Stimulated activated CD4-positive, alpha-beta T cell treated with anti-CD3 and anti-CD28 coated beads, Interleukin-1b, Interleukin-23, amount 100 ng/mL, for 4 hours (primary cell): ENCODE measurements around the gene CTSV.
"Not testable (repeated sequence)": the region's sequence is repeated elsewhere in the genome, so short reads cannot be mapped to it uniquely, and the experiment has no call there.

Experiments
- DNase-seq, 2 donors: peaks; one replicate each; pipeline ENCODE4 v3.0.0-alpha.2; 2020; ENCODE audit warnings: low read depth in 2 of 2

The CTSV gene

DNA sequence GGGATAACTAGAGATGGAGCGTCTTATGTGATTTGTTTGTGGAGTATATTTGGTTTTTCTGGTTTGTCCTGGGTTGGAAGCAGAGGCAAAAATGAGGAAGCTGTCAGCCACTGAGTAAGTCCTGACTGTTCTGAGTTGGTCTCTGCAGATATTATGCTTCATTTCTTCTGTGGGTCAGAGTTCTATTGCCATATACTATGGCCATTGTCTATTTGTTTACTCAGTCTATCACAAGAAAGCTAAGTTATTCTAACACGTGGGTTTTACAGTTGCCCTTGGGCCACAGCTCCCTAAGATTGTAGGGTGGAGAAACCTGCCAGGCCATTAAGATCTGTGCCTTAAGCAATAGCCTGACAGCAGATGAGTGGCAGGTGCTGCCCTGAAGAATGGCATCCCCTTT lies 3.0 kb upstream of the CTSV start:
- DNase-seq: no peak

DNA sequence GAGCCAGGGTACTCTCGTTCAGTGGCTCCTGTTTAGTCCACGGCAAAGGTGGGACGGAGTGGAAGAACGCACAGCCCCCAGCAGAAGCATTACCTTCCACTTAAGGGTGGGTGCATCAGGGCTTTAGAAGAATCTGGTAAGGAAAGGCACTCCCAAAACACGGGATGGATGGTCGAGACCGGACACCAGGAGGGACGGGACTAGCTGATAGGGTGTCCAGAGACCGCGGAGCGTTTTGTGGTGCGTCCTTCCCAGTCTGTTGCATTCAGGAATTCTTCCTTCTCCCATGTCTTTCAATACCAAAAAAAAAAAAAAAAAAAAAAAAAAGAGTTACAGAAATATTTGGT lies 545 bp upstream of the CTSV start:
- DNase-seq: no peak

DNA sequence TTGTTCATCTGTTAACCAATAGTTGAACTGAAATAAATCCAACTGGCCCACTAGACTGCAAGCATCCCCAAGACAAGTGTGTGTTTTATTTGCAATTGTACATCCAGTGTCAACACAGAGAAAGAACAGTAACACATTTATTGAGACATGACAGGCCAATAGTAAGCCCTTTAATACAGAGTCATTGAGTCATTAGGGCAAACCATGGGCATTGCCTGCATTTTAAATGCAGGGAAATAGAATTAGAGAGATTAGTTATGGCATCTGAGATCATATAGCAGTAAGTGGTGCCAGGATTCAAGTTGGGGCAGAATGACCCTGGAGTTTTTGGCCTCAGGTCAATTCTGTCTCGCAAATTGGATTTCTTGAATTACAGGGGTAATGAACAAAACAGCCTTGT lies 15.4 kb downstream of the CTSV start:
- not testable (repeated sequence) for DNase-seq

DNA sequence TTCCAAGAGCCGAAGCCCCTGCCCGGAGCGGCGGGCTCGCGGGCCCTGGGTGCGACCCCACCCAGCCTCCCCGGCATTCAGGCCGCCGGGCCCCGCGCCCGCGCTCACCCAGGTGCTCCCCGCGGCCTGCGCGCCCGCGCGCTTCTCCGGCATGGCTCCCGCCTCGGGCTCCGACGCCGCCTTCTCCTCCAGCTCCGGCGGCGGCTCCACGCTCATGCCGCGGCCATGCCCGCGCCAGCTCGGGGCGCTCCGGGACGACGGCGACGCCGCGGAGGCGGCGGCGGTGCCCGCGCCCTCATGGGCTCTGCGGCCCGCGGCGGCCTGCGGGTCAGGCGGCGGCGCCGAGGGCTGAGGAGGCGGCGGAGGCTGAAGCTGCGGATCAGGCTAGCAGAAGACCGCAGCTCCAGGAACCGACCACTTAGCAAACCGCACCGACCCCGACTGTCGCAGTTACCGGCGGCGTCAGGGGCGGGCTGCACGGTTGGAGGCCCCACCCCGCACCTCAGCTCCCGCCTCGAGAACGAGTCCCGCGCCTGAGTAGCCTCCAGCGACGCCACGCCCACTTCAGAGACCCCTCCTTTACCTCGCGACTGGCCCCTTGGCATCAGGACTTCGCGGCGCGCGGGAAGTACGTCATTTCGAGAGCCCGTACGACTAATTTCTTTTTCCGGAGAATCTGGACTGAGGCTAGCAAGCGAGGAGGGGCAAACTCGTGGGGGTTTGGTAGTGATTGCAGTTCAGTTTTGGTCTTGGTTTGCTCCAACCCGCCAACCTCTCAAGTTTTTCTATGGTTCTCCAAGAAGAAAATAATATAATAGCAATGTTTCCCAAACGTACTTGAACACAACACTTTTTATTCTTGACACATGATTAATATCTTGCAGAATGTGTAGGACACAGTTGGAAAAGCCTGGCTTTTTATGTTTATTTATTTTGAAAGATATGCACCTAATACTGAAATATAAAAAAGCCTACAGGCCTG lies 25.5 kb downstream of the CTSV start:
- DNase-seq: peak; percentile 49 to 60

DNA sequence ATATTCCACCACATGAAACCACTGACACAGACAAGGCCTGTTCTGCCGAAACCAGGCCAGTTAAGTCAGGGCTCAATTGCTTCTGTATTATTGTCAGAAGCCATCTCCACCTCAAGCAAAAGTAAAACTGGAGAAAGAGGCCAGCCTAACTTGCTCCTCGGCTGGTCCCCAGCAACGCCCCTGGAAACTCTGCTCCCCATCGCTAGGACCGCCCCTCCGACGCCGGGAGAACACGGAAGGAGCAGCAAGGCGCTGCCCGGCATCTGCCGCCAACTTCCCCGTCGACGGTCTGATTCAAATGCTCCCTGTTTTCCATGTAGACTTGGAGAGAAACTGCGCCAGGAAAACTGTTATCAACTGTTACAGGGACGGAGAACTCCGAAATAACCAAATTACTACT lies 26.3 kb downstream of the CTSV start:
- DNase-seq: not testable (repeated sequence)

DNA sequence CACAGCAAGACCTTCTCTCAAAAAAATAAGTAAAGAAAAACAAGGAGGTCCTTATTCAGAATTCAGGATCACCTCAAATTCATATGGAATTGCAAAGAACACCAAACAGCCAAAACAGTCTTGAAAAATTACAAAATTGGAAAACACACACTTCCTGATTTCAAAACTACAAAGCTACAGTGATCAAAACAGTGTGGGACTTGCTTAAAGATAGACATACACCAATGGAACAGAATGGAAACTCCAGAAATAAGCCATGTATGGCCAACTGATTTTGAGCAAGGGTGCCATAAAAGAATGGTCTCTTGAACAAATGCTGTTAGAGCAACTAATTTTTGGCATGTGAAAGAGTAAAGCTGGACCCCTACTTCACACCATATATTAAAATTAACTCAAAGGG lies 36.7 kb downstream of the CTSV start:
- DNase-seq: not testable (repeated sequence)

DNA sequence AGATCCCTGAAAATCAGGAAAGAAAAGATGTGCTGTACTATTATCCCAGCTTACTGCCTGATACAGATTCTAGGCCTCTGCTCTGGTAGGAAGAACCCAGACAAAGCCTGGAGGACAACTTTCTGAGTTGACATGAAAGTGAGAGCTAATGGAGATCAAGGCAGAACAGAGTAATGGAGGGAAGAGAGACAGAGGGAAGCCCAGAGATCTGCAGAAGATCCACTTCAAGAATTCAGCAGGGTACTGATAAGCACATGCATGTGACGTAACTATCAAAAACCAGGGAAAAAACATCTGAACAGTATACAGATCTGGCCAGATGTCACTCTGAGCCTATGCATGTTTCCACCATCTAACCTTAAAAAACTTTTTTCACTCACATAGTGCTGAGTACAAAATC lies 37.6 kb downstream of the CTSV start:
- not testable (repeated sequence) for DNase-seq

DNA sequence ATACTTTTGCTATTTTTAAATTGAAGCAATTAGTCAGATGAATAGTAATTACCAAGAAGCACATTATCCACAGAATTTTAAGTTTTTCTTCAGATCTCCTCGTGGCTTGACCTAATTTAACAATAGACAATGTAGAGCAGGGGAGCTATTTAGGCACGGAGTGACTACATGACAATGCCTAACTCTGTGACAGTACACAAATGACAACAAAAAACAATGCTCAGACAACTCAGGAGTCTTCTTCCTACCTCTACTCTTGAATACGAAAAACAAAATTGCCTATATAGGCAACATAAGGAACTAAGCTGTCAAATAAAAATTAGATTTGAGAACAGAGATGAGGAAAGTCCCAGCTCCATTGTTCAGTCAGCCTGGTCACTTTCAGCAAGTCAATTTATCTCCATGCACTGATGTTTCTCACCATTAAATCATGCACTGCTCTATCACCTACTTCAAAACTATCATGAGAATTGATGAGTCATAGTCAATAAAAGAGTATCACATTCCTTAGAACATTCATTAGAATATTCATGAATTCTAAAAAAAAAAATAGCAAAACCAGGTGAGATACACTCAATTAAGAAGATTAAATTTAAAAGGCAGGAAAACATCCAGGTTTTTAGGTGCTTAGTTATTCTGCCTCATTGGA lies 38.7 kb downstream of the CTSV start:
- DNase-seq: not testable (repeated sequence)

DNA sequence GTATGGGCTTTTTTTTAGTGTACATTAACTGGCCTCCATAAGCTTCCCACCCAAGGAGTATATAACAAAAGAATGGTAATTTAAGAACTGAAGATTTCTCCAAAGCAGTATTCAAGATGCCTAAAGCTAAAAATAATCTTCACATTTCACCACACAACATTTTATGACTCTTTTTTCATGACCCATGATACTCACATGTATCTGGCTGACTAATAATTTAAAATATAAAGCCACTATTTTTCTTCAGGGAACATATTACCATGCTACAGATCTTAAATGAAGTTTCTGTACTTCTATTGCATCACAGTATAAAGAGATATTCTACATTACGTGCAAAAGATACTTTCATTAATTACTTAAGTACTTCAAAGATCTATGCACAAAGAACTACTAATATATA lies 39.2 kb downstream of the CTSV start:
- not testable (repeated sequence) for DNase-seq

DNA sequence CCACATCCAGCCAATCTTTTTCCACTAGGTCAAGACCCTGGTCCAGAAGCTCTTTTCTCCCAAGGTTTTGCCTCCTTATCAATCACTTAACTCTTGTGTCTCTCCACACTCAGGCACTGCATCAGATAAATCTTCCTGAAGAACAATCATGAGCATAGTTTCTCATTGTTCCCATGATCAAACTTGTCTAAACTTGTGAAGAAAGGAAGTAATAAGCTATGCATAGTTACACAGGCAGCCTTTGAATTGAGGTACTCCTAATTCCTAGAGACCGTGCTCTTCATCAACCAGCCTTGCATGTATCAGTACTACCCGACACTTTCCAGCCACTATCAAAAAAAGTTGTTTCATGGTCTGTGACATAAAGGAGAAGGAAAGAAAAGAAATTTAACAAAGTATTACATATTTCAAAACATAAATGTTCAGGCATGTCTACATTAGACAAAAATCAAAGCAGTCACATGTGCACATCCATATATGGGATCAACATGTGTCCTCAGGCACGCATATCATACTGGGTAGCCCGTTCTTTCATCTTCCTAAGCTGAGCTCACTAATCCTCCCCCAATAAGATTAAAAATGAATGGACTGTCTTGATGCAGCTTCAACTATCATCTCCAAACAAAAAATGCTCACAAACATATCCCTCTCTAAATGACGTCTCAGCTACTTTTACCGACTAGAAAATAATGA lies 41.8 kb downstream of the CTSV start:
- not testable (repeated sequence) for DNase-seq

DNA sequence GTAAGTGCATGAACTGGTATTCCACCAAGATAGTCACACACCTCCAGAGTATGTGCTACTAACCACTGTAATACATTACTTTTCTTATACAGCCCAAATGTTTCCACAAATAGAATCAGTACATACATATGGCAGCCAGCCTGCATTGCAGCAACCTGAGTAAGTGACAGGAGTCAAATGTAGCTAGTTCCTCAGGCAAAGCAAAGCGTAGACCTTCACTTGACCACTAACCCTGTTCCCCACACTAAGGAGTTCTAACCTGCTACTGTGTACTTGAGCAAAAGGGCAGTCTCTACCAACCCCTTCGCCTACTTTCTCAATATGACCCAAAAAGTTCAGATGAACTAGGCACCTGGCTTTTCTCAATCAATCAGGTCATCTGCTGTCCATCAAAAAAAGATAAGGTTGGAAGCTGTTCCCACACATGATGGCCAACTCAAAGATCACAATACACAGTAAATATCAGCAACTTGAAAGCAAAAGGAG lies 44.4 kb downstream of the CTSV start:
- not testable (repeated sequence) for DNase-seq

DNA sequence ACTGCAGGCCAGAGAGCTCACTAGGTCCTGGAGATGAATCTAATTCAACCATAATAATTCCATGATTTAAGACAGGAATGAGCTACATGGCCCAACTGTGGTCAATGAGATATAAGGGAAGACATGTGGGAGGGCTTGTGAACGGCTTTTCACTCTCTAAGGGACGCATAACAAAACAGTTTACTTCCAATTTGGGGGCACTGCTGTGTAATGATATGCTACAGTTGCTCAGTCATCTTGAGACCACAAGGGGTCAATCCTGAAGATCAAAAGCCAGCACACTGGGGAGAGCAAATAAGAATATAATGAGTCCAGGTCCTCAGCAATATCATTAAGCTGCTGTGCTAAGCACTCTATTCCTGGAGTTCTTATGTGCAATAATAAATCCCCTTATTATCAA lies 46.6 kb downstream of the CTSV start:
- not testable (repeated sequence) for DNase-seq

DNA sequence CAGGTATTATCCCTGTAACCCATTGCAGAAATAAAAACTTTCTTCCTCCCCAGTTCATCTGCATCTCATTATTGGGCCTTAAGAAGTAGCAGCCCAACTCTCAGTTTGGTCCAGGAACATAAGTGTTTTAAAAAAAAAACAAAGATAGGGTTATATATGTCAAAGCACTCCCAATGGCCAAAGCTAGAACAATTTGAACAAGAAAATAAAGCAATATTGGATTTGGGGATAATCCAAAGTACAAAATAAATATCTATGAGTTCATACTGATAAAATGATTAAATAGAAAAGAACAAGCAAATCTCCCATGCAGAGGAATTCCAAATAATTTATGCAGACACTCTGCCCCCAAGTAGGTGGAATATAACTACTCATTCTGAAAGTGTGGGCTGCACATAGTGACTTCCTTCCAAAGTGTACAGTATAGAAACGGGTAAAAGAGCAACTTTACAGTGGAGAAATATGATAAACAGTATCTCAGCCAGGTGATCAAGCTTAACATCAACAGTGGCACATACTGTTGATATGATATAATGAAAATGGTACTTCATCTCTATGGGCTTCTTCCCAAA lies 49.1 kb downstream of the CTSV start:
- DNase-seq: not testable (repeated sequence)

DNA sequence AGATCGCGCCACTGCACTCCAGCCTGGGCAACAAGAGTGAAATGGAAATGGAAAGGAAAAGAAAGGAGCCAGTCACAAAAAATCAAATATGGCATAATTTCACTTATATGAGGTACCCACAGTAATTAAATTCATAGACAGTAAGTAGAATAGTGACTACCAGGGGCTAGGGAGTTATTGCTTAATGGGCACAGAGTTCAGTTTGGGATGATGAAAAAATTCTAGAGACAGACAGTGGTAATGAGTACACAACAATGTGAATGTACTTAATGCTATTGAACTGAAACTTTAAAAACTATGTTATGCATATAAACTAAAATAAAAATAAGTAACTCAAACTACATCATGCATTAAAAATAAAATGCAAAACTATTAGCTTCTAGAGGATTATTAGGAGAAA lies 54.1 kb downstream of the CTSV start:
- DNase-seq: not testable (repeated sequence)

DNA sequence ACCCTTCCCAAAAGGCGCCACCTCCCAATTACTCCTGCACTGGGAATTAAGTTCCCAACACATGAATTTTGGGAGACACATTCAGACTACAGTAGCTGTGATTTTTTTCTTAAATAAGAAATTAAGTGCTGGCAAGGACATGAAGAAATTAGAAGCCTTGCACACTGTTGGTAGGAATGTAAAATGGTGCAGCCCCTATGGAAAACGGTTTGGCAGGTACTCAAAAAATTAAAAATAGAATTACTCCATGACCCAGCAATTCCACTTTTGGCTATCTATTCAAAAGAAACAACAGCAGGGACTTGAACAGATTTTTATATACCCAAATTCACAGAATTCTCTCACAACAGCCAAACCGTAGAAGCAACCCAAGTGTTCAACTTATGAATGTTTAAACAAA lies 54.8 kb downstream of the CTSV start:
- not testable (repeated sequence) for DNase-seq

DNA sequence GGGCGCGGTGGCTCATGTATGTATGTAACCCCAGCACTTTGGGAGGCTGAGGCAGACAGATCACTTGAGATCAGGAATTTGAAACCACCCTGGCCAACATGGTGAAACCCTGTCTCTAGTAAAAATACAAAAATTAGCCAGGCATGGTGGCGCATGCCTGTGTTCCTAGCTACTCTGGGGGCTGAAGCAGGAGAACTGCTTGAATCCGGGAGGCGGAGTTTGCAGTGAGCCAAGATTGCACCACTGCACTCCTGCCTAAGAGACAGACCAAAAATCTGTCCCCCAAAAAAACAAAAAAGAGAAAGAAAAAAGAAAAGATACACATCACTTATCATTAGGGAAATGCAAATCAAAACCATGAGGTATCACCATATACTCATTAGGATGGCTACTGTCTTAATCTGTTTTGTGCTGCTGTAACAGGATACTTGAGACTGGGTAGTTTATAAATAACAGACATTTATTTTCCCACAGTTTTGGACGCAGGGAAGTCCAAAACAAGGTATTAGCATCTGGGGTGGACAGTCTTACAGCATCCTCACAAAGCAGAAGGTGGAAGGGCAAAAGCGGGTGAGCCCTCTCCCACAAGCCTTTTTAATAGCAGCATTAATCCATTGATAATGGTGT lies 55.3 kb downstream of the CTSV start:
- not testable (repeated sequence) for DNase-seq
